ENCODE data around the gene LDB1.

GRCh38 chr10:102141583-102142107, 21.5 kb upstream of the LDB1 start:
- no peak for TF ChIP-seq CTCF (IDR thresholded peaks at IDR 0.05)
- no peak for TF ChIP-seq POLR2A (IDR thresholded peaks at IDR 0.05)
